Stomach (tissue), 9 donors: ENCODE results near the gene CRACDL. TPM values are rescaled to one million over a fixed set of nuclear protein-coding genes. Genes with fewer than 3 reads are reported as not detected.
A peak's percentile ranks its signal among the peaks of the same experiment; 100 is the strongest.

ENCODE experiments used
- DNase-seq, 2 donors: peaks; one replicate each; pipeline versions ENCODE4 v3.0.0 to v3.0.0-alpha.2; 2013 to 2019
- H3K27ac ChIP-seq, 5 donors: fragments of 200-600 bp in 4 of 5; sonication (generic) in 4 of 5; one replicate each; pipeline ENCODE4 v1.5.1; 2013 to 2019; ENCODE audit warnings: mild to moderate bottlenecking in 1 of 5, moderate library complexity in 1 of 5
- H3K27me3 ChIP-seq, 3 donors: fragments of 200-600 bp; sonication (generic); one replicate each; pipeline ENCODE4 v1.5.1; 2017 to 2019; ENCODE audit warnings: mixed run types in 1 of 3
- H3K36me3 ChIP-seq, 4 donors: fragments of 200-600 bp; sonication (generic); 1 replicate in 3 of 4; 2 replicates in 1 of 4; pipeline ENCODE4 v1.5.1; 2016 to 2019
- H3K4me1 ChIP-seq, 4 donors: fragments of 200-600 bp; sonication (generic); one replicate each; pipeline ENCODE4 v1.5.1; 2016 to 2019
- H3K4me3 ChIP-seq, 4 donors: fragments of 200-600 bp; sonication (generic) in 3 of 4; one replicate each; pipeline ENCODE4 v1.5.1; 2016 to 2019; ENCODE audit warnings: mild to moderate bottlenecking in 1 of 4
- H3K9me3 ChIP-seq, 4 donors: fragments of 200-600 bp; sonication (generic); one replicate each; pipeline ENCODE4 v1.5.1; 2016 to 2019
- CTCF ChIP-seq, 7 experiments: fragments of 450-650 bp in 4 of 7; fragments of 200-600 bp in 3 of 7; sonication (generic) in 3 of 7; IDR thresholded peaks; one replicate each; pipeline ENCODE4 v1.5.1; 2016 to 2019; ENCODE audit warnings: antibody characterized with exemption in 7 of 7, control low read depth in 2 of 7, mild to moderate bottlenecking in 1 of 7
- EP300 ChIP-seq: sonication (generic); formaldehyde crosslinking; IDR thresholded peaks from one replicate; pipeline ENCODE4 v1.6.1; 2017; ENCODE audit warnings: antibody characterized with exemption
- POLR2A ChIP-seq, 4 donors: fragments of 450-650 bp; IDR thresholded peaks; one replicate each; pipeline ENCODE4 v1.6.1; 2016; ENCODE audit warnings: antibody characterized with exemption in 4 of 4, control low read depth in 2 of 4, mild to moderate bottlenecking in 1 of 4, moderate library complexity in 1 of 4
- POLR2AphosphoS5 ChIP-seq, 3 donors: sonication (generic); formaldehyde crosslinking; IDR thresholded peaks; one replicate each; pipeline ENCODE4 v1.6.1; 2016; ENCODE audit warnings: antibody characterized with exemption in 3 of 3
- WGBS, 5 donors: extraction: QIAGEN DNeasy Blood & Tissue Kit in 3 of 5; methylation state at CpG; one replicate each; pipeline versions ENCODE4 v1.1.5 to v1.1.7; 2013 to 2018; 5-methylcytosine and 5-hydroxymethylcytosine counted together
- intact Hi-C: fragments of 100-400 bp; cut with DNase I; formaldehyde crosslinking; loops from one replicate; pipeline ENCODE4 v1.15.1; 2023; ENCODE audit warnings: low total_unique reads
- polyA plus RNA-seq, 3 donors: library from polyadenylated mRNA; stranded (reverse); fragments of 200-250 nt; gene quantifications; one replicate each; pipeline ENCODE4 v1.2.3, GENCODE V29; 2013
- total RNA-seq, 5 donors: library from RNA; depleted of rRNA; stranded (reverse); fragments of >200 nt; gene quantifications; one replicate each; pipeline versions ENCODE4 v1.1.0 to v1.2.3, GENCODE V29; 2014 to 2016
- donor health status: healthy with polysubstance abuse.
- donor health status: Bipolar disorder and iron deficiency.
- donor health status: healthy.

Gene CRACDL
- total and polyA plus RNA-seq, 8 donors = 5.4 to 205 (median 7.8) TPM

GRCh38 chr2:98827625-98828368 is 108.2 kb downstream of the CRACDL start:
- Histone ChIP-seq H3K27me3 (peaks cover 0 to 5% (median 4%) of the 10 kb centered on the region in 3 donors), H3K4me3 (no peak overlapping the region), H3K27ac (no peak overlapping the region), H3K36me3 (peaks cover 0 to 11% (median 4%) of the 10 kb centered on the region in 4 donors), H3K9me3 (no peaks in the 10 kb centered on the region), H3K4me1 (peaks cover 5 to 36% (median 10%) of the 10 kb centered on the region in 4 donors)
- intact Hi-C loops = no loop called here
- WGBS, 5 donors = 86 to 89% (median 88%) methylated on average over 11 of the region's 11 CpGs
- no peak for TF ChIP-seq POLR2A (IDR thresholded peaks at IDR 0.05)
- TF ChIP-seq CTCF (IDR thresholded peaks at IDR 0.05) = no peak
- no peak for TF ChIP-seq POLR2AphosphoS5 (IDR thresholded peaks at IDR 0.05)
- no peak for TF ChIP-seq EP300
- no peak for DNase-seq

- Histone ChIP-seq H3K4me3 (no peak overlapping the region), H3K9me3 (no peaks in the 10 kb centered on the region), H3K4me1 (peaks cover 5 to 36% (median 15%) of the 10 kb centered on the region in 4 donors), H3K27ac (no peak overlapping the region), H3K27me3 (peaks cover 0 to 13% (median 12%) of the 10 kb centered on the region in 3 donors), H3K36me3 (peaks cover 0 to 11% (median 4%) of the 10 kb centered on the region in 4 donors)
- TF ChIP-seq POLR2A (IDR thresholded peaks at IDR 0.05) = no peak
- TF ChIP-seq CTCF (IDR thresholded peaks at IDR 0.05) = no peak
- no peak for TF ChIP-seq EP300
- TF ChIP-seq POLR2AphosphoS5 (IDR thresholded peaks at IDR 0.05) = no peak
- 93 to 96% (median 95%) methylated on average over 15 of the region's 15 CpGs for WGBS, 5 donors
- no peak for DNase-seq
- intact Hi-C loops = no loop called here
Measured at GRCh38 chr2:98826856-98827255, 109.2 kb downstream of the CRACDL start.

GRCh38 chr2:98825858-98826257 is 110.2 kb downstream of the CRACDL start:
- Histone ChIP-seq H3K4me3 (no peak overlapping the region), H3K4me1 (peaks cover 5 to 36% (median 17%) of the 10 kb centered on the region in 4 donors), H3K9me3 (no peaks in the 10 kb centered on the region), H3K27ac (no peak overlapping the region), H3K36me3 (peaks cover 0 to 11% (median 4%) of the 10 kb centered on the region in 4 donors), H3K27me3 (peaks cover 0 to 15% (median 12%) of the 10 kb centered on the region in 3 donors)
- no peak for TF ChIP-seq CTCF (IDR thresholded peaks at IDR 0.05)
- no peak for TF ChIP-seq POLR2AphosphoS5 (IDR thresholded peaks at IDR 0.05)
- no peak for TF ChIP-seq POLR2A (IDR thresholded peaks at IDR 0.05)
- no peak for TF ChIP-seq EP300
- intact Hi-C loops = no loop called here
- no peak for DNase-seq
- 93 to 97% (median 95%) methylated on average over 6 of the region's 6 CpGs for WGBS, 5 donors

- Histone ChIP-seq H3K4me1 (peaks cover 5 to 40% (median 17%) of the 10 kb centered on the region in 4 donors), H3K4me3 (no peak overlapping the region), H3K9me3 (no peaks in the 10 kb centered on the region), H3K27ac (peak overlapping the region in 2 of 5 donors; percentile 84 to 85), H3K27me3 (peaks cover 0 to 15% (median 12%) of the 10 kb centered on the region in 3 donors), H3K36me3 (peaks cover 0 to 11% (median 4%) of the 10 kb centered on the region in 4 donors)
- TF ChIP-seq POLR2AphosphoS5 (IDR thresholded peaks at IDR 0.05) (no peak), POLR2A (IDR thresholded peaks at IDR 0.05) (no peak), EP300 (no peak), CTCF (IDR thresholded peaks at IDR 0.05) (no peak)
- intact Hi-C loops = no loop called here
- no peak for DNase-seq
- WGBS, 5 donors = 84 to 91% (median 90%) methylated on average over 6 of the region's 6 CpGs
Measured at GRCh38 chr2:98825404-98825803, 110.6 kb downstream of the CRACDL start.
